GM12864 (cell line): ENCODE results near the gene KRTCAP2.
"Not testable (repeated sequence)": the region's sequence is repeated elsewhere in the genome, so short reads cannot be mapped to it uniquely, and the experiment has no call there.

Experiments
- DNase-seq: peaks from one replicate; pipeline ENCODE4 v3.0.0-alpha.2; 2011; ENCODE audit warnings: low read depth
- H3K4me3 ChIP-seq: 2 replicates; pipeline ENCODE4 v1.5.1; 2011; ENCODE audit warnings: mild to moderate bottlenecking, low read depth, low read length, control low read depth
- CTCF ChIP-seq: IDR thresholded peaks from 2 replicates; pipeline ENCODE4 v1.5.1; 2011; ENCODE audit warnings: low read depth, mild to moderate bottlenecking, moderate library complexity, low read length, control low read depth, inconsistent platforms; ENCODE audit errors: missing control alignments

Gene KRTCAP2

GRCh38 chr1:155191904-155192303 is 18.8 kb upstream of the KRTCAP2 start:
- no peak for TF ChIP-seq CTCF
- no peak for DNase-seq
- H3K4me3 ChIP-seq: no peak overlapping the region

DNA sequence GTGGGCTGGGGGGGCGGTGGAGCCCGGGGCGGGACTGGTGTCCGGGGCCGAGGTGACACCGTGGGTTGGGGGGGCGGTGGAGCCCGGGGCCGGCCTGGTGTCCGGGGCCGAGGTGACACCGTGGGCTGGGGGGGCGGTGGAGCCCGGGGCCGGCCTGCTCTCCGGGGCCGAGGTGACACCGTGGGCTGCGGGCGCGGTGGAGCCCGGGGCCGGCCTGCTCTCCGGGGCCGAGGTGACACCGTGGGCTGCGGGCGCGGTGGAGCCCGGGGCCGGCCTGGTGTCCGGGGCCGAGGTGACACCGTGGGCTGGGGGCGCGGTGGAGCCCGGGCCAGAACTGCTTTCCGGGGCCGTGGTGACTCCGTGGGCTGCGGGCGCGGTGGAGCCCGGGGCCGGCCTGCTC is 16.8 kb upstream of the KRTCAP2 start:
- not testable (repeated sequence) for H3K4me3 ChIP-seq, DNase-seq

- DNase-seq: no peak
- TF ChIP-seq CTCF: no peak
Observed at GRCh38 chr1:155188268-155188667, 15.2 kb upstream of the KRTCAP2 start.

GRCh38 chr1:155187456-155187891 is 14.4 kb upstream of the KRTCAP2 start:
- no peak for DNase-seq
- H3K4me3 ChIP-seq: no peak overlapping the region
- no peak for TF ChIP-seq CTCF

More at GRCh38 chr1:155188268-155188667, 15.2 kb upstream of the KRTCAP2 start:
- H3K4me3 ChIP-seq: no peak overlapping the region

GRCh38 chr1:155186794-155187455 is 13.8 kb upstream of the KRTCAP2 start:
- H3K4me3 ChIP-seq: no peak overlapping the region
- TF ChIP-seq CTCF: no peak
- no peak for DNase-seq

DNA sequence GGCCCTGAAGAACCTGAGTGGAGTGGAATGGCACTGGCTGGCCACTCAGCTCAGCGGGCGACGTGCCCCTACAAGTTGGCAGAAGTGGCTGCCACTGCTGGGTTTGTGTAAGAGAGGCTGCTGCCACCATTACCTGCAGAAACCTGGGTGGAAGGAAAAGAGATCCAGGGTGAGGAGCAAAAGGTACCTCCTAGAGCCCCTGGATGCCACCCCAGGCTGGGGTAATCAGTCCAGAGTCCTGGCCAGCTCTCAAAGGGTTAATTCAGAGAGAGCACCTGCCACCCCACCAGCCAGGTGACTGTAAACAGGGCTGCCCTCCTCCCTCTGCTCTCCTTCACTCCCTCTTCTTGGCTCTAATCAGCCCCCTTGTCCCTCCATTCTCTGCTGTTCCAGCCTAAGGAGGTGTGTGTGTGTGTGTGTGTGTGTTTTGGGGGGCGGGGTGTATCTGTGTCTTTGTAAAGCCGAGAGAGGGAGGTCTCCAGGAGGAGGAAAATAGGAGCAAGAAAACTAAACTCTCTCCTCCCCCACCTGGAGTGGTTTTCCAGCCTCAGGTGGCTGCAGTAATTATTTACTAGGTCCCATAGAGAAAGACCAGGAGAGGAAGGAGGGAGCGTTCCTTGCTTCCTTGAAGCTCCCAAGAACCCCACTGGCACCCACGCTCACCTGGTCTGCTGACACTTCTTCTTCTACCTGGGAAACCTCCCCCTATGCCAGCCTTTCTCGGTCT is 13.1 kb upstream of the KRTCAP2 start:
- DNase-seq: no peak
- H3K4me3 ChIP-seq: no peak overlapping the region
- TF ChIP-seq CTCF: no peak

- TF ChIP-seq CTCF: no peak
- H3K4me3 ChIP-seq: no peak overlapping the region
- no peak for DNase-seq
Observed at GRCh38 chr1:155185783-155186066, 12.6 kb upstream of the KRTCAP2 start.
